K562 (cell line): Measurements from ENCODE around the gene DNAJC18. TPM values are rescaled to one million over a fixed set of nuclear protein-coding genes. Genes with fewer than 3 reads are reported as not detected.

Experiments used
- ATF1 ChIP-seq, 2 experiments: fragments of 450-650 bp in 1 of 2; IDR thresholded peaks; 2 replicates each; pipeline ENCODE4 v1.6.1; 2016; ENCODE audit warnings: missing compliant biosample characterization in 1 of 2, missing genetic modification characterization in 1 of 2
- ATF7 ChIP-seq: fragments of 450-650 bp; IDR thresholded peaks from 2 replicates; pipeline ENCODE4 v1.7.1; 2014; ENCODE audit warnings: mild to moderate bottlenecking, moderate library complexity
- BRD9 ChIP-seq: fragments of 450-650 bp; IDR thresholded peaks from 2 replicates; pipeline ENCODE4 v1.6.1; 2018; ENCODE audit warnings: low read depth; ENCODE audit not compliant: partially characterized antibody
- CBX3 ChIP-seq, 2 experiments: IDR thresholded peaks; 1 replicate in 1 of 2; 2 replicates in 1 of 2; pipeline ENCODE4 v1.6.1; 2012; ENCODE audit warnings: inconsistent platforms in 2 of 2, low read length in 2 of 2, borderline replicate concordance in 1 of 2, control low read depth in 1 of 2
- GABPA ChIP-seq: fragments of 200-800 bp; sonication (Bioruptor generic); conservative IDR thresholded peaks from 2 replicates; pipeline ENCODE4 v1.6.1; 2016; ENCODE audit warnings: low read depth, missing genetic modification characterization, missing compliant biosample characterization
- GATAD2A ChIP-seq: fragments of 450-650 bp; IDR thresholded peaks from 2 replicates; pipeline ENCODE4 v1.6.1; 2017
- GTF2E2 ChIP-seq: fragments of 200-800 bp; sonication (Bioruptor generic); IDR thresholded peaks from 2 replicates; pipeline ENCODE4 v1.6.1; 2016; ENCODE audit warnings: missing genetic modification characterization, missing compliant biosample characterization
- HEY1 ChIP-seq: fragments of 250-450 bp; sonication (Bioruptor Pico); IDR thresholded peaks from 2 replicates; pipeline ENCODE4 v1.5.0; 2020; ENCODE audit warnings: mild to moderate bottlenecking, moderate library complexity, borderline replicate concordance
- L3MBTL2 ChIP-seq: fragments of 450-650 bp; IDR thresholded peaks from 2 replicates; pipeline ENCODE4 v1.6.1; 2016; ENCODE audit warnings: mild to moderate bottlenecking, moderate library complexity
- MAX ChIP-seq: sonication (generic); formaldehyde crosslinking; IDR thresholded peaks from 2 replicates; pipeline ENCODE4 v1.9.0; 2022; ENCODE audit warnings: mild to moderate bottlenecking, missing genetic modification reagents
- NEUROD1 ChIP-seq: fragments of 150-350 bp; IDR thresholded peaks from 2 replicates; pipeline ENCODE4 v1.6.1; 2014; ENCODE audit warnings: borderline replicate concordance, low read length, low read depth; ENCODE audit not compliant: partially characterized antibody
- PCBP1 ChIP-seq: fragments of 200-400 bp; formaldehyde crosslinking; IDR thresholded peaks from 2 replicates; pipeline ENCODE4 v1.6.1; 2018; ENCODE audit warnings: mild to moderate bottlenecking, low read depth, low read length; ENCODE audit not compliant: poor library complexity, severe bottlenecking
- PHTF2 ChIP-seq: fragments of 250-450 bp; sonication (Bioruptor Pico); IDR thresholded peaks from 2 replicates; pipeline ENCODE4 v1.5.0; 2021; ENCODE audit warnings: mild to moderate bottlenecking
- RBM14 ChIP-seq: fragments of 200-400 bp; formaldehyde crosslinking; IDR thresholded peaks from 2 replicates; pipeline ENCODE4 v1.6.1; 2018; ENCODE audit warnings: low read depth, mild to moderate bottlenecking, low read length, moderate library complexity, borderline replicate concordance; ENCODE audit not compliant: insufficient read depth
- RCOR1 ChIP-seq, 2 experiments: IDR thresholded peaks; 2 replicates each; pipeline ENCODE4 v1.6.1; 2012; ENCODE audit warnings: low read depth in 2 of 2, low read length in 2 of 2, borderline replicate concordance in 1 of 2, improper control_type of control experiment in 1 of 2
- TARDBP ChIP-seq: fragments of 450-650 bp; IDR thresholded peaks from 2 replicates; pipeline ENCODE4 v1.6.1; 2016
- TFAM ChIP-seq: fragments of 250-450 bp; sonication (Bioruptor Pico); conservative IDR thresholded peaks from 2 replicates; pipeline ENCODE4 v1.5.0; 2021; ENCODE audit warnings: mild to moderate bottlenecking, moderate library complexity
- TRIM24 ChIP-seq, 2 experiments: fragments of 450-650 bp; IDR thresholded peaks; 2 replicates each; pipeline ENCODE4 v1.6.1; 2016
- YBX1 ChIP-seq: fragments of 450-650 bp; IDR thresholded peaks from 2 replicates; pipeline ENCODE4 v1.7.1; 2016; ENCODE audit warnings: mild to moderate bottlenecking
- ZBTB12 ChIP-seq: fragments of 250-450 bp; sonication (Bioruptor Pico); IDR thresholded peaks from 2 replicates; pipeline ENCODE4 v1.4.0; 2020
- ZNF140 ChIP-seq: fragments of 250-450 bp; sonication (Bioruptor Pico); IDR thresholded peaks from 2 replicates; pipeline ENCODE4 v1.8.0; 2021; ENCODE audit warnings: moderate library complexity, mild to moderate bottlenecking, inconsistent platforms
- ZNF143 ChIP-seq: sonication (generic); formaldehyde crosslinking; IDR thresholded peaks from 2 replicates; pipeline ENCODE4 v1.9.0; 2022; ENCODE audit warnings: mild to moderate bottlenecking, missing genetic modification reagents
- ZNF445 ChIP-seq: fragments of 250-450 bp; sonication (Bioruptor Pico); IDR thresholded peaks from 2 replicates; pipeline ENCODE4 v1.4.0; 2020; ENCODE audit warnings: low read depth, mild to moderate bottlenecking, moderate library complexity
- ZNF764 ChIP-seq: fragments of 250-450 bp; sonication (Bioruptor Pico); IDR thresholded peaks from 2 replicates; pipeline ENCODE4 v1.4.0; 2020; ENCODE audit warnings: low read depth, mild to moderate bottlenecking, moderate library complexity
- ZNF830 ChIP-seq: fragments of 250-450 bp; sonication (Bioruptor Pico); IDR thresholded peaks from 2 replicates; pipeline ENCODE4 v1.5.0; 2021; ENCODE audit warnings: mild to moderate bottlenecking
- polyA plus RNA-seq, 8 experiments: library from polyadenylated mRNA; depleted of rRNA in 4 of 8; stranded (reverse) in 5 of 8; unstranded in 3 of 8; fragments of >200 nt; fragmentation: Nextera tagmentation in 2 of 8; fragmentation: Illumina TruSeq in 1 of 8; extraction: Ambion mirVana in 2 of 8; extraction: Trizol in 1 of 8; gene quantifications; 2 replicates each; pipeline versions ENCODE4 v1.2.1 to v1.2.3, GENCODE V29; 2011 to 2014; ENCODE audit warnings: inconsistent platforms in 1 of 8, missing spikeins in 1 of 8
- total RNA-seq, 7 experiments: library from RNA; depleted of rRNA in 6 of 7; stranded (reverse); fragments of >200 nt in 6 of 7; fragmentation: Illumina TruSeq in 2 of 7; extraction: Trizol in 2 of 7; gene quantifications; 2 replicates each; pipeline versions ENCODE4 v1.2.1 to v1.2.3, GENCODE V29; 2011 to 2021; ENCODE audit warnings: low replicate concordance in 1 of 7
- TF ChIP-seq, protein P1 (sequence below): sonication (generic); formaldehyde crosslinking; IDR thresholded peaks from 2 replicates; pipeline ENCODE4 v1.5.0; 2020; ENCODE audit warnings: missing genetic modification reagents
- TF ChIP-seq, protein P2 (sequence below): fragments of 450-650 bp; formaldehyde crosslinking; IDR thresholded peaks from 2 replicates; pipeline ENCODE4 v1.4.0; 2022; ENCODE audit warnings: missing genetic modification characterization

The DNAJC18 gene
- total and polyA plus RNA-seq, 9 of the 15 experiments (the other 6 are each of a cell fraction or from before 2014, with no cell fraction given) = 1.5 to 13.3 (median 7.5) TPM

GRCh38 chr5:139403787-139404483 lies 35.4 kb downstream of the DNAJC18 start, which contains the start of gene SPATA24 (continued):
- TF ChIP-seq, protein P1, sequence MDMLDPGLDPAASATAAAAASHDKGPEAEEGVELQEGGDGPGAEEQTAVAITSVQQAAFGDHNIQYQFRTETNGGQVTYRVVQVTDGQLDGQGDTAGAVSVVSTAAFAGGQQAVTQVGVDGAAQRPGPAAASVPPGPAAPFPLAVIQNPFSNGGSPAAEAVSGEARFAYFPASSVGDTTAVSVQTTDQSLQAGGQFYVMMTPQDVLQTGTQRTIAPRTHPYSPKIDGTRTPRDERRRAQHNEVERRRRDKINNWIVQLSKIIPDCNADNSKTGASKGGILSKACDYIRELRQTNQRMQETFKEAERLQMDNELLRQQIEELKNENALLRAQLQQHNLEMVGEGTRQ = no peak
- TF ChIP-seq PHTF2 (CRISPR knock-in tag) = no peak
- TF ChIP-seq GTF2E2 (tag) = no peak
- no peak for TF ChIP-seq ZNF143 (CRISPR knock-in tag)
- TF ChIP-seq RBM14 = no peak
- peak; percentile 91 for TF ChIP-seq NEUROD1
- TF ChIP-seq ZNF830 (CRISPR knock-in tag) = no peak
- TF ChIP-seq ATF1 (CRISPR knock-in tag; IDR thresholded peaks at IDR 0.05) = peak; percentile 61; the same call in 1 of the 2 replicates
- TF ChIP-seq ATF1 (tag; IDR thresholded peaks at IDR 0.05) = peak; percentile 97
- peak; percentile 77 for TF ChIP-seq GABPA (tag)
- no peak for TF ChIP-seq GATAD2A
- TF ChIP-seq ZNF445 (CRISPR knock-in tag) = no peak
- peak; percentile 41 for TF ChIP-seq BRD9
- no peak for TF ChIP-seq HEY1 (CRISPR knock-in tag)
- TF ChIP-seq ZBTB12 (CRISPR knock-in tag) = peak; percentile 80
- TF ChIP-seq L3MBTL2 = peak; percentile 92
- no peak for TF ChIP-seq PCBP1
- TF ChIP-seq ZNF140 (CRISPR knock-in tag) = no peak
- peak in 1 of 2 experiments; percentile 53; a peak in 1 of 4 replicates for TF ChIP-seq RCOR1 (IDR thresholded peaks at IDR 0.05; ENCODE audit: borderline replicate concordance in 1 of 2, low read depth in 2 of 2, low read length in 2 of 2)
- TF ChIP-seq YBX1 = no peak
- 0 out of 3 replicates have a peak, but pooled peaks of 1 of the 2 experiments have one; percentile 8 for TF ChIP-seq CBX3 (IDR thresholded peaks at IDR 0.05; ENCODE audit: borderline replicate concordance in 1 of 2, low read length in 2 of 2)
- no peak for TF ChIP-seq TARDBP
- TF ChIP-seq TFAM = no peak
- TF ChIP-seq, protein P2, sequence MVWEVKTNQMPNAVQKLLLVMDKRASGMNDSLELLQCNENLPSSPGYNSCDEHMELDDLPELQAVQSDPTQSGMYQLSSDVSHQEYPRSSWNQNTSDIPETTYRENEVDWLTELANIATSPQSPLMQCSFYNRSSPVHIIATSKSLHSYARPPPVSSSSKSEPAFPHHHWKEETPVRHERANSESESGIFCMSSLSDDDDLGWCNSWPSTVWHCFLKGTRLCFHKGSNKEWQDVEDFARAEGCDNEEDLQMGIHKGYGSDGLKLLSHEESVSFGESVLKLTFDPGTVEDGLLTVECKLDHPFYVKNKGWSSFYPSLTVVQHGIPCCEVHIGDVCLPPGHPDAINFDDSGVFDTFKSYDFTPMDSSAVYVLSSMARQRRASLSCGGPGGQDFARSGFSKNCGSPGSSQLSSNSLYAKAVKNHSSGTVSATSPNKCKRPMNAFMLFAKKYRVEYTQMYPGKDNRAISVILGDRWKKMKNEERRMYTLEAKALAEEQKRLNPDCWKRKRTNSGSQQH = no peak
- peak in 1 of 2 experiments; percentile 46; a peak in 1 of 4 replicates for TF ChIP-seq TRIM24 (IDR thresholded peaks at IDR 0.05)
- TF ChIP-seq ZNF764 (CRISPR knock-in tag) = no peak
- peak; percentile 97 for TF ChIP-seq ATF7
- TF ChIP-seq MAX (CRISPR knock-in tag) = peak; percentile 93
